Activated CD8-positive, alpha-beta memory T cell treated with anti-CD3 and anti-CD28 coated beads, Interleukin-2, amount 10 ng/mL, durations not matched to agents 7 days and 5 days (primary cell): Measurements from ENCODE around the gene RHOH. TPM values are rescaled to one million over a fixed set of nuclear protein-coding genes. Genes with fewer than 3 reads are reported as not detected.

ENCODE experiments used
- ATAC-seq: fragments of 150-1000 bp; cut with Tn5 transposase; one replicate; pipeline ENCODE4 v1.10.0; 2021; ENCODE audit warnings: moderate library complexity
- CTCF ChIA-PET: fragments of 350-600 bp; sonication (Branson Sonifier 250); formaldehyde crosslinking; loops from one replicate; lab custom pipeline; 2021; ENCODE audit warnings: antibody characterized with exemption; lab: Charles Lee
- DNase-seq: peaks from one replicate; pipeline ENCODE4 v3.0.0-alpha.2; 2020
- H3K27ac Mint-ChIP-seq: one replicate; pipeline ENCODE4 v1.8.0; 2021; ENCODE audit warnings: mild to moderate bottlenecking, mixed read lengths
- H3K27me3 Mint-ChIP-seq: one replicate; pipeline ENCODE4 v1.8.0; 2021; ENCODE audit warnings: mixed read lengths
- H3K36me3 Mint-ChIP-seq: one replicate; pipeline ENCODE4 v1.8.0; 2021; ENCODE audit warnings: mild to moderate bottlenecking, mixed read lengths
- H3K4me1 Mint-ChIP-seq: one replicate; pipeline ENCODE4 v1.8.0; 2021; ENCODE audit warnings: mixed read lengths
- H3K4me3 Mint-ChIP-seq: one replicate; pipeline ENCODE4 v1.8.0; 2021; ENCODE audit warnings: mild to moderate bottlenecking, moderate library complexity, mixed read lengths
- H3K9me3 Mint-ChIP-seq: one replicate; pipeline ENCODE4 v1.8.0; 2022; ENCODE audit warnings: low read depth, mixed read lengths
- total RNA-seq, 2 experiments: library from RNA; stranded (reverse); gene quantifications; one replicate each; pipeline ENCODE4 v1.2.3, GENCODE V29; 2021

Gene RHOH
- total RNA-seq, 2 experiments from 2014 or later: 136 to 145 TPM

DNA sequence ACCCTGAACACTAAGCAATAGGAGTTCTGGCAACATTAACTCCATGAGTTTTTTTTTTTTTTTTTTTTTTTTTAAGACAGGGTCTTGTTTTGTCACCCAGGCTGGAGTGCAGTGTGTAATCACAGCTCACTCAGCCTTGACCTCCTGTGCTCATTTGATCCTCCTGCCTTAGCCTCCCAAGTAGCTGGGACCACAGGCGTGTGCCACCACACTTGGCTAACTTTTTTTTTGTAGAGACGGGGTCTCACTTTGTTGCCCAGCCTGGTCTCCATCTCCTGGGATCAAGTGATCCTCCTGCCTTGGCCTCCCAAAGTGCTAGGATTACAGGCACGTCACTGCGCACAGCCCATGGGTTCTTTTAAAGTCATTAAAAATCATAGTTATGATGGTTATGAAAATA is 5.1 kb downstream of the RHOH start:
- CTCF ChIA-PET: interaction anchor here (1.0 to 3.8 kb wide), 3 partner anchors 10 to 108 kb away, joined by 3 to 17 read pairs (median 3); no protein-coding TSS in a partner anchor
- peaks cover 84% of the 10 kb centered on the region for H3K36me3 Mint-ChIP-seq
- peak overlapping the region; percentile 99 for H3K27ac Mint-ChIP-seq
- H3K4me3 Mint-ChIP-seq: peak overlapping the region; percentile 98
- DNase-seq (peak; percentile 45), ATAC-seq (no peak)
- H3K9me3 Mint-ChIP-seq: no peaks in the 10 kb centered on the region
- H3K4me1 Mint-ChIP-seq: peaks cover 50% of the 10 kb centered on the region
- H3K27me3 Mint-ChIP-seq: no peaks in the 10 kb centered on the region

DNA sequence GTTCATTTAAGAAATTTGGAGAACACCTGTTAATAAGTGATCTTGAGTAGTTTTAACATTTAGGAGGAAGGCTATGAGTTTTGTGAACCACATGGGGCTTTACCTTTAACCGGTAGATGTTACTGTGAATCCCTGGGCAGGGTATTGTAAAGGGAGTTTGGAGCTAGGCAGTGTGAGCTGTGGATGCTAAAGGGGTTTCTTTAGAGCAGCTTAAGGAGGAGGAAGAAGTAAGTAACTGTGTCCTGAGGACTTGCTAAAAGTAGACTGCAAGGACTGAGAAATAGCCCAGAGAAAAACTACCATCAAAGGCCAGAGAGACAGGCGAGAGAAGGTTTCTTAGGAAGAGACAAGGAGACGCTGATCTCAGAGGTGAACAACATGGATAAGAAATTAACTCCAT is 5.6 kb downstream of the RHOH start:
- peak overlapping the region; percentile 99 for H3K27ac Mint-ChIP-seq
- H3K9me3 Mint-ChIP-seq: no peaks in the 10 kb centered on the region
- CTCF ChIA-PET: interaction anchor here (1.0 to 3.8 kb wide), 3 partner anchors 9 to 107 kb away, joined by 3 to 17 read pairs (median 3); no protein-coding TSS in a partner anchor
- H3K27me3 Mint-ChIP-seq: no peaks in the 10 kb centered on the region
- peaks cover 54% of the 10 kb centered on the region for H3K4me1 Mint-ChIP-seq
- H3K36me3 Mint-ChIP-seq: peaks cover 86% of the 10 kb centered on the region
- H3K4me3 Mint-ChIP-seq: peak overlapping the region; percentile 98
- peak; percentile 47 for DNase-seq
- no peak for ATAC-seq

DNA sequence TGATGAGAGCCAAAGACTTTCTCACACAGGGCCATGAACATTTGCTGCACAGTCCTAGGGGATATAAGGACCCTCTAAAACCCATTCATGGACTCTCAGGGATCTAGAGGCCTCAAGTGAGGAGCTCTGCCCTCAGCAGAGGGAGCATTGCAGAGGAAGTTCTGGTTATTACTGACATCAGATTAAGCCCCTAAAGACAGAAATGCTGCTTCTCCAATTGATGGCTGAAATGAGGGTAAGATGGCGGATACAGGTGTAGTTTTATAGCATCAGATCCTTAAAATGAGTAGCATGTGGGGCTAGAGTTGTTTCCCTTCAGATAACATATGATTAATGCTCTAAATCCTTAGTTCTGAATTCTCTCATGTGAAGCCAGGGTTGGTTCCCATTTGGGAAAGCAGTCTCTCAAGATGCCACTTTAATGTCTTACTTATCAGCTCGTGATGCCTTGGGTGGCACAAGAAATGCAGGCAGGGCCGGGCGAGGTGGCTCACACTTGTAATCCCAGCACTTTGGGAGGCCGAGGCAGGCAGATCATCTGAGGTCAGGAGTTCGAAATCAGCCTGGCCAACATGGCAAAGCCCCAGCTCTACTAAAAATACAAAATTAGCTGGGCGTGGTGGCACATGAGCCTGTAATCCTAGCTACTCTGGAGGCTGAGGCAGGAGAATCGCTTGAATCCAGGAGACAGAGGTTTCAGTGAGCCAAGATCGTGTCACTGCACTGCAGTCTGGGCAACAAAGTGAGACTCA is 7.9 kb downstream of the RHOH start:
- peaks cover 59% of the 10 kb centered on the region for H3K4me1 Mint-ChIP-seq
- H3K27me3 Mint-ChIP-seq: no peaks in the 10 kb centered on the region
- no peaks in the 10 kb centered on the region for H3K9me3 Mint-ChIP-seq
- peak overlapping the region; percentile 98 for H3K4me3 Mint-ChIP-seq
- DNase-seq: peak; percentile 44
- CTCF ChIA-PET: interaction anchor here (0.9 to 3.8 kb wide), 16 partner anchors 9 to 148 kb away, joined by 3 to 17 read pairs (median 5); partner anchors contain the start of genes N4BP2 and RHOH
- ATAC-seq: no peak
- H3K36me3 Mint-ChIP-seq: peaks cover 76% of the 10 kb centered on the region
- peak overlapping the region; percentile 99 for H3K27ac Mint-ChIP-seq

DNA sequence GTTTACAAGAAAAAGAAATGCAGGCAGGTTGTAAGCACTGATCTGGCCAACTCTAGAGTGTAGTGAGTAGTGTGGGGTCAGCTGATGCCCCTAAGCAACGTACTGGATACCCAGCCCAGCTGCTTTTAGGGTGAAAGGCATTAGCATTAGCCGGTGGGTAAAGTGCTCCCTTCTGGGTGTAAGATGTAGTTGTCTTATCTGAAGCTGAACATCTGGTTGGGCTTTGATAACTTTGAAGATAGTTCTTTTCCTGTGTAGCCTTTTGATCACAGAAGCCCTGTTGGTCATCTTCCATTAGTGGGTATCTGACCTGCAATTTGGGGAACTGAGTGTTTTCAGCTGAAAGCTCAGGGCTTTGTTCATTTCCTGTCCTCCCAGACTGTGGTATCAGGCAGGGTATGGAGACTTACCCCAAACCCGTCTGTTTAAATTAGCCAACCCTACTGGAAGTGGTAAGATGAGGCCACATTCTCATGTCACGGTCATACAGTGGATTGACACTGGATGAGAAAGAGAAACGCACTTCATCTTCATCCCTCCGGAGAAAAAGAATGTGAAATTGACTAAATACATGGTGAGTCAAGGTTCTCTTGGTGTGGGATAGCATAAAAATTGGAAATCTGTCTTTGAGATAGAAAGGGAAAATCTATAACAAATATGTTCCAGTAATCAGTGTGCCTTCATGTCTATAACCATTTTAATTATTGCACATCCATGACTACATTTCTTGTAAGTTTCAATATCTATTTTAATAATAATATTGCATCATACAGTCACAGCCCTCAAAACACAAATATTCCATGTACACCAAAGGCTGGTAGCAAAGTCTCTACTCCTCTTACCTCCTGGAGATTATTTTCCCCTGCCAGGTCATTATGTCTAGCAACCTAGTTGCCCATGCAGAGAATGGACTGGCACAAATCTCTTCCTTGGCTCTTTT is 8.7 kb downstream of the RHOH start:
- peak; percentile 50 for ATAC-seq
- peak overlapping the region; percentile 99 for H3K27ac Mint-ChIP-seq
- H3K4me1 Mint-ChIP-seq: peaks cover 62% of the 10 kb centered on the region
- no peaks in the 10 kb centered on the region for H3K9me3 Mint-ChIP-seq
- H3K27me3 Mint-ChIP-seq: no peaks in the 10 kb centered on the region
- peaks cover 74% of the 10 kb centered on the region for H3K36me3 Mint-ChIP-seq
- CTCF ChIA-PET: interaction anchor here (0.6 to 3.8 kb wide), 23 partner anchors 8 to 291 kb away, joined by 3 to 17 read pairs (median 5); partner anchors contain the start of genes N4BP2 and RHOH
- DNase-seq: peak; percentile 80
- H3K4me3 Mint-ChIP-seq: peak overlapping the region; percentile 98

DNA sequence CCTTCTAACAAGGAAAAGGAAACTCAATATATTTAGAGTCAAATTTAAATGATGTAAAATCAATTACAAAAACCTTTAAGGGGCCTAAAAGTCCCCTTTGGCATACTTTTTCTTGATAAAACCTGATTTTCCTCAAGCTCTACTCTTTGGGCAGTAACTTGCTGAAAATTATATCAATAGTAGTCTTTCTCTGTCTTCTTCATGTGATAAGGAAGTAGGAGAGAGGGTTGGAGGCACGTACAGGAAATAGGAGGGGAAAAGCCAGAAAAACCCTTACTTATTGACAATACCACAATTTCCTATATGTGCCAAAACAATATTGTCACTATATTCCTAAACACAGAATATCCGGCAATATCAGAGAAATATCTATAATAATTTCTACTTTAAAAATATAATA is 9.6 kb downstream of the RHOH start:
- peak overlapping the region; percentile 98 for H3K4me3 Mint-ChIP-seq

DNA sequence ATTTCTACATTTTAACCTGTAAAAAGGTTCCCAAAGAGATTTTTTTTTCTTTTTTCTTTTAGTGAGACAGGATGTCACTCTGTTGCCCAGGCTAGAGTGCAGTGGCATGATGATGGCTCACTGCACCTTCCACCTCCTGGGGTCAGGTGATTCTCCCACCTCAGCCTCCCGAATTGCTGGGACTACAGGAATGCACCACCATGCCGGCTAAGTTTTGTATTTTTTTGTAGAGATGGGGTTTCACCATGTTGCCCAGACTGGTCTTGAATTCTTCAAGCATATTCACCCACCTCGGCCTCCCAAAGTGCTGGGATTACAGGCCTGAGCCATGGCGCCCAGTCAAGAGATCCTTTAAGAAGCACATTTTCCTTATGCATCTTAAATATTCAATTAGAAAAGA is 12.6 kb downstream of the RHOH start:
- H3K4me3 Mint-ChIP-seq: peak overlapping the region; percentile 75
- peak overlapping the region; percentile 89 for H3K27ac Mint-ChIP-seq
- H3K36me3 Mint-ChIP-seq: peaks cover 75% of the 10 kb centered on the region
- H3K9me3 Mint-ChIP-seq: no peaks in the 10 kb centered on the region
- DNase-seq (peak; percentile 53), ATAC-seq (no peak)
- CTCF ChIA-PET: interaction anchor here (1.5 to 4.1 kb wide), 4 partner anchors 9 to 98 kb away, joined by 4 to 20 read pairs (median 10); no protein-coding TSS in a partner anchor
- H3K4me1 Mint-ChIP-seq: peaks cover 76% of the 10 kb centered on the region
- no peaks in the 10 kb centered on the region for H3K27me3 Mint-ChIP-seq

More for the DNA sequence above, 9.6 kb downstream of the RHOH start:
- H3K36me3 Mint-ChIP-seq: peaks cover 73% of the 10 kb centered on the region
- no peaks in the 10 kb centered on the region for H3K27me3 Mint-ChIP-seq
- H3K4me1 Mint-ChIP-seq: peaks cover 64% of the 10 kb centered on the region
- DNase-seq (peak; percentile 35), ATAC-seq (no peak)
- no peaks in the 10 kb centered on the region for H3K9me3 Mint-ChIP-seq
- CTCF ChIA-PET: interaction anchor here (0.6 to 2.6 kb wide), 8 partner anchors 9 to 292 kb away, joined by 3 to 11 read pairs (median 4); partner anchors contain the start of gene N4BP2
- H3K27ac Mint-ChIP-seq: peak overlapping the region; percentile 99

DNA sequence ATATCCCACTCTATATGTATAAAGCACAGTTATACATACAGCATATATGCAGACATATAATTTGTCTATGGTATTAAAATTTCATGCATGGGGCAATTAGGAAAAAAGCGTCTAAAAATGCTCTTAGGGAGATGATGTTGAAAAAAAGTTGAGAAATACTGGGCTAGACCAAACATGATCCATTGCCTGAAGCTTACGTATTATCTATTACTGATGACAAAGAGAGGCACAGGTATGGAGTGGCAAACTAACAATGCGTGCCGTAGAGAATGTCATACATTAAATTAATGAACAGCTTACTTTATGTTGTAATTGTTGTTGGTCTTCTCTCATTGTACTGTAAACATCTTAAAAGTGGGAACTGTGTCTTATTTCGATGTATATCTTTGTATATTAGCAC is 13.9 kb downstream of the RHOH start:
- Mint-ChIP-seq H3K4me3 (peak overlapping the region; percentile 75), H3K4me1 (peaks cover 76% of the 10 kb centered on the region), H3K36me3 (peaks cover 77% of the 10 kb centered on the region), H3K27me3 (no peaks in the 10 kb centered on the region), H3K9me3 (no peaks in the 10 kb centered on the region), H3K27ac (peak overlapping the region; percentile 89)
- ATAC-seq: no peak
- CTCF ChIA-PET: interaction anchor here (0.9 to 5.0 kb wide), 13 partner anchors 8 to 154 kb away, joined by 3 to 22 read pairs (median 5); partner anchors contain the start of genes N4BP2 and RHOH
- DNase-seq: peak; percentile 11

DNA sequence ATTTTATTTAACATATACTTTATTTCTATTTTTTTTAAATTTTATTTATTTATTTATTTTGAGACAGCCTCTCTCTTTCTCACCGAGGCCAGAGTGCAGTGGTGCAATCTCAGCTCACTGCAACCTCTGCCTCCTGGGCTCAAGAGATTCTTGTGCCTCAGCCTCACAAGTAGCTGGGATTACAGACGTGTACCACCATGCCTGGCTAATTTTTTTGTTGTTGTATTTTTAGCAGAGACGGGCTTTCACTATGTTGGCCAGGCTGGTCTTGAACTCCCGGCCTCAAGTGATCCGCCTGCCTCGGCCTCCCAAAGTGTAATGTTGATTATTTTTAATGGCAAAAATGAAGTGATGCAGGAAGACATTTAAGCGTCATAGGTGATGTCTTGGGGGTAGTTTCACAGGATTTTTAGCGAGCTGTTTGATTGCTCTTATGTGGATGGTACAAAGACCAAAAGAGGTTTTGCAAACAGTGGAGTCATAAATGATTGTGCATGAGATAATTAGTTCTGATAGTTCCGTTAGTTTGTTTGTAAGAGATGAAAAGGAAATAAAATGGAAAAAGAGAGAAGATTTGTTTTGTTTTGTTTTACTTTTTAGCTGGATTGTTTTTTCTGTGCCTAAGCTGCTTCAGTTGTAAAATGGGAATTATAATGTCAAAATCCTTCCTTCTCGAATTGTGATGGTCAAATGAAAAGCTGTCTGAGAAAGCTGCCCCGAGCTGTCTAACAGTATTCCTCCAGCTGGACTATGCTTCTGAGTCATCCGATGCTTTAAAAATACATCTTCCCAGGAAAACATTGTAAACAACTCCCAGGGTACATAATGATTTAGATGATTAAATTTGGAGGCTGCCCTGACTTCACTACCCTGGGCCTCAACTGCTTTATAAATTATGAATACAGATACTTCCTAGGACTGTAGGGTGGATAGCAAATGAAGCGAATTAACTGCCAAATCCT is 14.7 kb downstream of the RHOH start:
- H3K4me3 Mint-ChIP-seq: peak overlapping the region; percentile 75
- peaks cover 76% of the 10 kb centered on the region for H3K4me1 Mint-ChIP-seq
- CTCF ChIA-PET: interaction anchor here (0.9 to 5.0 kb wide), 14 partner anchors 8 to 155 kb away, joined by 3 to 22 read pairs (median 4); partner anchors contain the start of genes N4BP2 and RHOH
- H3K9me3 Mint-ChIP-seq: no peaks in the 10 kb centered on the region
- peaks cover 74% of the 10 kb centered on the region for H3K36me3 Mint-ChIP-seq
- DNase-seq: peak; percentile 40
- no peaks in the 10 kb centered on the region for H3K27me3 Mint-ChIP-seq
- peak overlapping the region; percentile 89 for H3K27ac Mint-ChIP-seq
- no peak for ATAC-seq

DNA sequence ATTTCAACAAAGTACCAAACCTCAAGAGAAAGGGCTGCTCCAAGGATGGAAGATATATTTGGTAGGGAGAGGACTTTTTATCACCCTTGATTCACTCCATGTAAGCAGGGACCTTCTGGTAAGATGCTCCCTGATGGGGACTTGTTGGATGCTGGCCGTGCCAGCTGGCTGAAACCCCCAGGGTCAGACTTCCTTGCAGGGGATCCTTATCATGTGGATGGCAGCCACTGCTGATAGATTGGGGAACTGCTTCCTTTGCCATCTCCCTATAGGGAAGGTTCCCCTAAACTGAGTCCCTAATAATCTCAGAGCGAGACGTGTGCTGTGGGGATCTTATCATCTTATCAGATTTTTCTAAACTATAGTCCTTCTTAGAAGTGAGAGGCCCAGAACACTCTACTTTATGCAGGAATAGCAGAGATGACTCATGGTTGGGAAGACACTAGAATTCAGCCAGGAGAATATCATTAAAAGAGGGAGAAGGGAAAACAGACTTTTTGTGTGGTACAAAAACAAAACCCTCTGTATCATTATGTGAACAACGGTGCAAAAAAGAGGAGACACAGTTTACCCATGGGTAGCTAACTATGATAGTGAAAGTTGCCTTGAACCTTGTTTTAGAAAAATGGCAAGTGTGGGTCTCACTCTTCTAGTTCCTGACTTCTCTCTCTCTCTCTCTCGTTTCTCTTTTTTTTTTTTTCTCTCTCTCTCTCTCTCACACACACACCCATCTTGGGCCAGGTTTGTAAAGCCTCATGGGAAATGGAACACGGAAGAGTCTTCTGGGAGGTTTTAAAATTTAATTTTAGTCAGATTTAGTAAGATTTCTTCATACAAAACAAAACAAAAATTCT is 16.1 kb downstream of the RHOH start:
- Mint-ChIP-seq H3K36me3 (peaks cover 79% of the 10 kb centered on the region), H3K4me3 (peak overlapping the region; percentile 75), H3K9me3 (no peaks in the 10 kb centered on the region), H3K4me1 (peaks cover 85% of the 10 kb centered on the region), H3K27me3 (no peaks in the 10 kb centered on the region), H3K27ac (peak overlapping the region; percentile 89)
- DNase-seq (peak; percentile 45), ATAC-seq (peak; percentile 22)
- CTCF ChIA-PET: interaction anchor here (0.6 to 5.0 kb wide), 7 partner anchors 9 to 155 kb away, joined by 3 to 22 read pairs (median 5); partner anchors contain the start of gene RHOH

DNA sequence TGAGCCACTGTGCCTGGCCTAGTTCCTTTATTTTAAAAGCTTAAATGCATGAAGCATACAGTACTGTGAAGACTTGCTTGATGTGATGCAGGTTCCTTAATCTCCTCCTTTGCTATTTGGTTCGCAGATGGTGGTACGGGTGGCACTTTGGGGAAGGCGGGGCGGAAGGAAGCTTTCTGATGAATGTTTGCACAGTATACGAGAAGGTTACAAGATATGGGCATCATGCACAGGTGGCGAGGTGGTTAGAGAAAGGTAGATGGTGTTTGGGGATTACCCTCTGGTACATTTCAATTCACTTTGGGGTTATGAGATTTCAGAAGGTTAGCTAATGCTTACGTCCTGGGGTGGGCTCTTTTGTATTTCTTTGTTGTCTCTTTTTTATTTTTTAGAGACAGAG is 17.2 kb downstream of the RHOH start:
- ATAC-seq: peak; percentile 26
- peaks cover 80% of the 10 kb centered on the region for H3K36me3 Mint-ChIP-seq

More for the DNA sequence above, 17.2 kb downstream of the RHOH start:
- CTCF ChIA-PET: interaction anchor here (0.7 to 5.0 kb wide), 7 partner anchors 8 to 156 kb away, joined by 3 to 22 read pairs (median 3); no protein-coding TSS in a partner anchor
- Mint-ChIP-seq H3K9me3 (no peaks in the 10 kb centered on the region), H3K27me3 (no peaks in the 10 kb centered on the region), H3K27ac (peak overlapping the region; percentile 89), H3K4me3 (peak overlapping the region; percentile 75), H3K4me1 (peaks cover 93% of the 10 kb centered on the region)
- peak; percentile 54 for DNase-seq
